GM19193 (cell line): ENCODE results near the gene KIF4B.

ENCODE experiments used
- POLR2A ChIP-seq: IDR thresholded peaks from 4 replicates; pipeline ENCODE4 v1.6.1; 2011; ENCODE audit not compliant: insufficient read depth, insufficient read length; ENCODE audit errors: extremely low read depth

The KIF4B gene

GRCh38 chr5:155049569-155050383 is 36.2 kb downstream of the KIF4B start:
- TF ChIP-seq POLR2A: no peak

- TF ChIP-seq POLR2A: no peak
These were observed 36.9 kb downstream of the KIF4B start for GRCh38 chr5:155050384-155051019.

DNA sequence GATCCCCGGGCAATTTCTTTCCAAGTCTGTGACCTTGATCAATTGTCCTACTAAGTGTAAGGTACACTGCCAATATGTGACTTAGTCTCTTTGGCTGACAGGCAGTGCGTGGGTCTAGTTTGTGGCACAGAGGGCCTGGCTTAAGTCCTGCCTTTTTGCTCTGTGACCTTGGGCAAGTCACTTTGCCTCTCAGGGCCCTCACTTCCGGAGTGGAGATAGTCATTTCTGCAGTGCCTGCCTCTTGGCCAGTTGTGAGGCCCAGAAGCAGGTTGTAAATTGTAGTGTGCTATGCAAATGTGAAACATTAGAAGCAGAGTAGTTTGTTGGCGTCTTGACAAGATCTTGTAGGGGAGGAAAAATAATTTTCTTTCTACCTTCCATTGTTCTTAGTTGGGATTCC is 39.0 kb downstream of the KIF4B start:
- no peak for TF ChIP-seq POLR2A

GRCh38 chr5:155053501-155053900 is 39.9 kb downstream of the KIF4B start:
- TF ChIP-seq POLR2A: no peak

DNA sequence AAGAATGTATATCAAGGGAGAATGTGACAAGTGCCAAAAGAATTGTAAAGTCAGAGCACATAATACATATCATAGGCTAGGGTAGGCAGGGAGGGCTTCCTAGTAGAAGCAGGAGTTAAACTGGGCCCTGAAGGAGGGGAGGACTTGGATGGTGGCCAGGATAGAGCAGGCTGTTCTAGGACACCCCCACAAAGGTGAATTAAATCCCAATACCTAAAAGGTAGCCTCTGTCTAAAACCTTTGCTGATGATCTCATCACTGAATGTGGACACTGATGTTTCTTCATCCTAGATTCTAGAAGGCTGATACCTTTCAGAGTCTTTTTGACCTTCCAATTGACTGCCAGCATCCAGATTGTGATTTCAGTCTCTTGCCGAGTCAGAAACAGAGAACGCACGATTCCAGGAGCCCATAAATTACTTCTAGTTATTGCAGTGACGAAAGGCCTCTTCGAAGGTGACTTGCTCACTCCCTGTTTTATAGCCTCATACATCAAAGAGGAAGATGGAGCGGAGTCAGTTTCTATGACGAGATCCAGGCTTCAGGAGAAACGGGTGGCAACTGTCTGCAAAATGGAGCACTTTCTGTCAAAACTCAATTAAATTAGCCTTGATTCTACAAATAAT is 43.2 kb downstream of the KIF4B start:
- TF ChIP-seq POLR2A: no peak

GRCh38 chr5:155057626-155058025 is 44.1 kb downstream of the KIF4B start:
- no peak for TF ChIP-seq POLR2A

- TF ChIP-seq POLR2A: no peak
These were observed 51.0 kb downstream of the KIF4B start for GRCh38 chr5:155064580-155064979.

DNA sequence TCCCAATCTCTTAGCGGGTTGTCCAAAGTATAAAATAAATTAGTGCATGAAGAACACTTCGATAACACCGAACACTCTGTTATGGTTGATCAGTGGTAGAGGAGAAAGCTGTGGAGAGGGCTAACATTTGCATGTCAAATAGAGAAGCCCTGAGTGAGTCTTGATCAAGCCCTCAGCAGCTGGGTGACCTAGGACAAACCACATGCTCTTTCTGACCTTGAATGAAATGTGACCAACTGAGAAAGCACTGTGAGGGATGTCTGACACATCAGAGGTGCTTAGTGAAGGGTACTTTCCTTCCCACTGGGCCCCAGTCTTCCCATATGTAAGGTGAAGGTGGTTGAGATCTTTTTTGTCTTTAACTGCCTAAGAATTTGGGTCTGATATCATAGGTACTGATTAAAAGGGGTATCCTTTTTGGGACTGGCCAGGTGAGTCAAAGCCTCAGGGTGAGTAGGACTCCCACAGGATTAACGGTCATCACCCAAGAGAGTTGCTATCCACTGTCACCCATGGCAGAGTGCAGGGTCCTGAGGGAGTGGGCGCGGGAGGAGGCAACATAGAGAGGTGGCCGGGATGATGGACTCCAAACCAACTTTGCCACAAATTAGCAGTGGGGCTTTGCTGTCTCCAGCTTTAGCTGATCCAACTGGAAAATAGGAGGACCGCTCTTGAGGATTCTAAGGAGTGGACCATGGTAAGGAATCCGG is 53.5 kb downstream of the KIF4B start:
- TF ChIP-seq POLR2A: no peak
